H9 (cell line): Measurements from ENCODE around the gene ZBTB43. TPM values are rescaled to one million over a fixed set of nuclear protein-coding genes. Genes with fewer than 3 reads are reported as not detected.

Experiments used
- DNase-seq: peaks from one replicate; pipeline ENCODE4 v3.0.0-alpha.2; 2017
- H2AFZ ChIP-seq: one replicate; pipeline ENCODE4 v1.6.1; 2013; ENCODE audit warnings: mild to moderate bottlenecking, low read length, control low read depth, moderate library complexity
- H2AK5ac ChIP-seq: 2 replicates; pipeline ENCODE4 v1.6.1; 2013; ENCODE audit warnings: low read length, control low read depth, mixed read lengths; ENCODE audit not compliant: insufficient read length
- H2BK120ac ChIP-seq: one replicate; pipeline ENCODE4 v1.6.1; 2013; ENCODE audit warnings: low read depth, mild to moderate bottlenecking, low read length, control low read depth, inconsistent platforms; ENCODE audit not compliant: poor library complexity, severe bottlenecking
- H2BK12ac ChIP-seq: 2 replicates; pipeline ENCODE4 v1.6.1; 2013; ENCODE audit warnings: low read length, control low read depth, mixed read lengths, low read depth; ENCODE audit not compliant: insufficient read length
- H2BK15ac ChIP-seq: 2 replicates; pipeline ENCODE4 v1.6.1; 2013; ENCODE audit warnings: low read depth, low read length, control low read depth
- H2BK20ac ChIP-seq: one replicate; pipeline ENCODE4 v1.6.1; 2013; ENCODE audit warnings: low read depth, mild to moderate bottlenecking, low read length, control low read depth, inconsistent platforms; ENCODE audit not compliant: poor library complexity, severe bottlenecking
- H2BK5ac ChIP-seq: 2 replicates; pipeline ENCODE4 v1.6.1; 2013; ENCODE audit warnings: low read length, control low read depth, mixed read lengths; ENCODE audit not compliant: insufficient read length
- H3K14ac ChIP-seq: 2 replicates; pipeline ENCODE4 v1.6.1; 2013; ENCODE audit warnings: low read length, control low read depth; ENCODE audit not compliant: insufficient read depth
- H3K18ac ChIP-seq: 2 replicates; pipeline ENCODE4 v1.6.1; 2013; ENCODE audit warnings: low read depth, mild to moderate bottlenecking, mixed read lengths, low read length, control low read depth; ENCODE audit not compliant: insufficient read length
- H3K23ac ChIP-seq: 2 replicates; pipeline ENCODE4 v1.6.1; 2013; ENCODE audit warnings: low read length, control low read depth, mixed read lengths, low read depth; ENCODE audit not compliant: insufficient read length
- H3K23me2 ChIP-seq: 2 replicates; pipeline ENCODE4 v1.6.1; 2013; ENCODE audit warnings: low read depth, mild to moderate bottlenecking, mixed read lengths, low read length, control low read depth; ENCODE audit not compliant: insufficient read length, poor library complexity, severe bottlenecking
- H3K27ac ChIP-seq: 2 replicates; pipeline ENCODE4 v1.5.1; 2013; ENCODE audit warnings: low read length, control low read depth, mixed read lengths, low read depth; ENCODE audit not compliant: insufficient read length
- H3K27me3 ChIP-seq: 2 replicates; pipeline ENCODE4 v1.6.1; 2013; ENCODE audit warnings: low read length, control low read depth, inconsistent platforms; ENCODE audit not compliant: insufficient read depth
- H3K4ac ChIP-seq: 2 replicates; pipeline ENCODE4 v1.6.1; 2013; ENCODE audit warnings: low read depth, mild to moderate bottlenecking, control low read depth, inconsistent platforms, low read length, moderate library complexity
- H3K4me1 ChIP-seq: 2 replicates; pipeline ENCODE4 v1.6.1; 2013; ENCODE audit warnings: low read length, control low read depth, inconsistent platforms; ENCODE audit not compliant: insufficient read depth
- H3K4me2 ChIP-seq: 2 replicates; pipeline ENCODE4 v1.6.1; 2013; ENCODE audit warnings: low read length, control low read depth, mixed read lengths; ENCODE audit not compliant: insufficient read length, insufficient read depth
- H3K56ac ChIP-seq: 2 replicates; pipeline ENCODE4 v1.6.1; 2013; ENCODE audit warnings: low read depth, mild to moderate bottlenecking, mixed read lengths, low read length, control low read depth; ENCODE audit not compliant: insufficient read length
- H3K79me1 ChIP-seq: 2 replicates; pipeline ENCODE4 v1.6.1; 2013; ENCODE audit warnings: low read depth, mild to moderate bottlenecking, moderate library complexity, low read length, control low read depth, inconsistent platforms; ENCODE audit not compliant: insufficient read depth, poor library complexity, severe bottlenecking
- H3K79me2 ChIP-seq: 2 replicates; pipeline ENCODE4 v1.6.1; 2013; ENCODE audit warnings: low read length, control low read depth, inconsistent platforms; ENCODE audit not compliant: insufficient read depth
- H3K9ac ChIP-seq: 2 replicates; pipeline ENCODE4 v1.6.1; 2013; ENCODE audit warnings: low read length, control low read depth, mixed read lengths; ENCODE audit not compliant: insufficient read length; ENCODE audit errors: extremely low read depth
- H3K9me3 ChIP-seq: one replicate; pipeline ENCODE4 v1.6.1; 2013; ENCODE audit warnings: low read depth, low read length, inconsistent platforms; ENCODE audit not compliant: control insufficient read depth
- H3T11ph ChIP-seq: one replicate; pipeline ENCODE4 v1.6.1; 2013; ENCODE audit warnings: mild to moderate bottlenecking, low read length, control low read depth, inconsistent platforms
- H4K20me1 ChIP-seq: one replicate; pipeline ENCODE4 v1.6.1; 2013; ENCODE audit not compliant: control insufficient read depth, insufficient read length, insufficient read depth
- H4K5ac ChIP-seq: 2 replicates; pipeline ENCODE4 v1.6.1; 2013; ENCODE audit warnings: low read depth, mild to moderate bottlenecking, mixed read lengths, low read length, control low read depth; ENCODE audit not compliant: insufficient read length
- H4K8ac ChIP-seq: replicated peaks from 2 replicates; pipeline ENCODE4 v1.6.1; 2013; ENCODE audit warnings: low read length, control low read depth, mixed read lengths, low read depth; ENCODE audit not compliant: insufficient read length
- H4K91ac ChIP-seq: 2 replicates; pipeline ENCODE4 v1.6.1; 2013; ENCODE audit warnings: low read depth, mild to moderate bottlenecking, moderate library complexity, mixed read lengths, low read length, control low read depth; ENCODE audit not compliant: insufficient read length
- H3K27ac Mint-ChIP-seq, 3 experiments: 2 replicates in 2 of 3; 3 replicates in 1 of 3; pipeline ENCODE4 v1.8.0; 2020 to 2021; ENCODE audit warnings: mixed read lengths in 3 of 3, mild to moderate bottlenecking in 1 of 3, moderate library complexity in 1 of 3
- H3K27me3 Mint-ChIP-seq: 2 replicates; pipeline ENCODE4 v1.8.0; 2021; ENCODE audit warnings: low read depth, mild to moderate bottlenecking, moderate library complexity, mixed read lengths
- H3K36me3 Mint-ChIP-seq, 3 experiments: 2 replicates in 2 of 3; 3 replicates in 1 of 3; pipeline ENCODE4 v1.8.0; 2020 to 2021; ENCODE audit warnings: low read depth in 3 of 3, mixed read lengths in 3 of 3; ENCODE audit not compliant: insufficient read depth in 1 of 3
- H3K4me1 Mint-ChIP-seq, 2 experiments: 2 replicates each; pipeline ENCODE4 v1.8.0; 2020; ENCODE audit warnings: mixed read lengths in 2 of 2
- H3K4me3 Mint-ChIP-seq, 2 experiments: 2 replicates in 1 of 2; 3 replicates in 1 of 2; pipeline ENCODE4 v1.8.0; 2020 to 2021; ENCODE audit warnings: mild to moderate bottlenecking in 2 of 2, mixed read lengths in 2 of 2, moderate library complexity in 1 of 2
- H3K9me3 Mint-ChIP-seq, 2 experiments: 2 replicates in 1 of 2; 3 replicates in 1 of 2; pipeline ENCODE4 v1.8.0; 2020; ENCODE audit warnings: mild to moderate bottlenecking in 2 of 2, mixed read lengths in 2 of 2, moderate library complexity in 1 of 2
- CTCF ChIP-seq: fragments of 200-600 bp; sonication (generic); conservative IDR thresholded peaks from 3 replicates; pipeline ENCODE4 v1.8.0; 2021; ENCODE audit warnings: antibody characterized with exemption, mild to moderate bottlenecking
- WGBS: extraction: QIAGEN DNeasy Blood & Tissue Kit; methylation state at CpG from one replicate; pipeline ENCODE4 v1.1.7; 2013; ENCODE audit warnings: missing lambda C conversion rate, low lambda C conversion rate, mixed read lengths; ENCODE audit not compliant: insufficient read length; ENCODE audit errors: extremely low coverage; 5-methylcytosine and 5-hydroxymethylcytosine counted together
- total RNA-seq: library from RNA; stranded (reverse); gene quantifications from 2 replicates; pipeline ENCODE4 v1.2.1, GENCODE V29; 2021

The ZBTB43 gene
- total RNA-seq, 1 experiment from 2014 or later: 15.7 TPM

DNA sequence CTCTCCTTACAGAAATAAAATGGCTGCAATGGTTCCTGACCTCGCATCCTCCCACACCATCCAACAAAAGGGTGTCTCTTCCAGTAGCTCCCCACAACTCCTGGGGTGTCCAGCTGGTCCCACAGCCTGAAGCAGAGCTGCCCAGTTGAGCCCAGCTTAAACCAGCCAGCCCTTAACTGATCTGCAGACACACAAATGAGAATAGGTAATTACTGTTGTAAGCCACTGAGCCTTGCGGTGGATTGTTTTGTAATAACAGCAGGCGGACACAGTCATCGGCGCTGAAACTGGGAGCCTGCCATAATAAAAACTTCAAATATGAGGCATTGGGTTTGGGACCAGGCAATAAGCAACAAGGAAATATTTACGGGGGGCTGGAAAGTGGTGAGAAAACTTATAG is 10.4 kb upstream of the ZBTB43 start:
- H3K4ac ChIP-seq: no peak overlapping the region
- Mint-ChIP-seq H3K4me3 (no peak overlapping the region; a peak in 1 of 5 replicates), H3K27ac (no peak overlapping the region), H3K36me3 (no peaks in the 10 kb centered on the region), H3K4me1 (no peaks in the 10 kb centered on the region), H3K27me3 (peaks cover 35% of the 10 kb centered on the region), H3K9me3 (peaks cover 2 to 4% of the 10 kb centered on the region in 2 experiments; a peak in 2 of 5 replicates)
- H3K18ac ChIP-seq: no peak overlapping the region
- H2BK12ac ChIP-seq: no peak overlapping the region
- H2BK120ac ChIP-seq: no peak overlapping the region
- H3K56ac ChIP-seq: no peak overlapping the region
- H3K14ac ChIP-seq: no peak overlapping the region
- no peak for TF ChIP-seq CTCF
- no peaks in the 10 kb centered on the region for H3K27me3 ChIP-seq
- H3K4me2 ChIP-seq: no peak overlapping the region
- no peak overlapping the region for H2BK20ac ChIP-seq
- no peak overlapping the region for H3K23ac ChIP-seq
- DNase-seq: no peak
- no peak overlapping the region for H4K5ac ChIP-seq
- no peaks in the 10 kb centered on the region for H3K9me3 ChIP-seq
- H3K23me2 ChIP-seq: no peaks in the 10 kb centered on the region
- H2AFZ ChIP-seq: peak overlapping the region; percentile 60
- no peak overlapping the region for H2AK5ac ChIP-seq
- H3T11ph ChIP-seq: no peak overlapping the region
- H3K79me2 ChIP-seq: no peaks in the 10 kb centered on the region
- no peak overlapping the region for H4K91ac ChIP-seq
- H3K4me1 ChIP-seq: no peaks in the 10 kb centered on the region
- H4K20me1 ChIP-seq: no peaks in the 10 kb centered on the region
- H3K79me1 ChIP-seq: no peaks in the 10 kb centered on the region
- H2BK15ac ChIP-seq: no peak overlapping the region
- no peak overlapping the region for H2BK5ac ChIP-seq
- no peak overlapping the region for H3K9ac ChIP-seq
- WGBS: no CpG with 5 or more reads among the region's 6 CpGs
- H3K27ac ChIP-seq: no peak overlapping the region
- H4K8ac ChIP-seq: no peak overlapping the region
